Endothelial cell of umbilical vein (primary cell): ENCODE results near the gene SNX33.

Source experiments
- CTCF ChIP-seq, 2 donors: IDR thresholded peaks; 1 replicate in 1 of 2; 2 replicates in 1 of 2; pipeline ENCODE4 v1.5.1; 2011; ENCODE audit warnings: low read length in 2 of 2, mild to moderate bottlenecking in 2 of 2, moderate library complexity in 2 of 2, control low read depth in 1 of 2, inconsistent platforms in 1 of 2, low read depth in 1 of 2; ENCODE audit not compliant: insufficient read depth in 1 of 2; ENCODE audit errors: extremely low read depth in 1 of 2
- EZH2 ChIP-seq: IDR thresholded peaks from 2 replicates; pipeline ENCODE4 v1.6.1; 2012; ENCODE audit warnings: borderline replicate concordance, low read depth, mild to moderate bottlenecking, moderate library complexity, low read length, inconsistent platforms; ENCODE audit not compliant: severe bottlenecking
- JUN ChIP-seq: IDR thresholded peaks from 2 replicates; pipeline ENCODE4 v1.6.1; 2011; ENCODE audit warnings: borderline replicate concordance, low read depth; ENCODE audit not compliant: insufficient read length, insufficient read depth
- MYC ChIP-seq: IDR thresholded peaks from one replicate; pipeline ENCODE4 v1.6.1; 2011; ENCODE audit warnings: mild to moderate bottlenecking, low read depth, low read length
- POLR2A ChIP-seq: IDR thresholded peaks from 2 replicates; pipeline ENCODE4 v1.6.1; 2012; ENCODE audit warnings: low read depth, mild to moderate bottlenecking, control low read depth, low read length
- POLR2AphosphoS5 ChIP-seq: IDR thresholded peaks from 2 replicates; pipeline ENCODE4 v1.6.1; 2012; ENCODE audit warnings: low read depth, mild to moderate bottlenecking, control low read depth, low read length, moderate library complexity; ENCODE audit not compliant: insufficient read depth

DNA sequence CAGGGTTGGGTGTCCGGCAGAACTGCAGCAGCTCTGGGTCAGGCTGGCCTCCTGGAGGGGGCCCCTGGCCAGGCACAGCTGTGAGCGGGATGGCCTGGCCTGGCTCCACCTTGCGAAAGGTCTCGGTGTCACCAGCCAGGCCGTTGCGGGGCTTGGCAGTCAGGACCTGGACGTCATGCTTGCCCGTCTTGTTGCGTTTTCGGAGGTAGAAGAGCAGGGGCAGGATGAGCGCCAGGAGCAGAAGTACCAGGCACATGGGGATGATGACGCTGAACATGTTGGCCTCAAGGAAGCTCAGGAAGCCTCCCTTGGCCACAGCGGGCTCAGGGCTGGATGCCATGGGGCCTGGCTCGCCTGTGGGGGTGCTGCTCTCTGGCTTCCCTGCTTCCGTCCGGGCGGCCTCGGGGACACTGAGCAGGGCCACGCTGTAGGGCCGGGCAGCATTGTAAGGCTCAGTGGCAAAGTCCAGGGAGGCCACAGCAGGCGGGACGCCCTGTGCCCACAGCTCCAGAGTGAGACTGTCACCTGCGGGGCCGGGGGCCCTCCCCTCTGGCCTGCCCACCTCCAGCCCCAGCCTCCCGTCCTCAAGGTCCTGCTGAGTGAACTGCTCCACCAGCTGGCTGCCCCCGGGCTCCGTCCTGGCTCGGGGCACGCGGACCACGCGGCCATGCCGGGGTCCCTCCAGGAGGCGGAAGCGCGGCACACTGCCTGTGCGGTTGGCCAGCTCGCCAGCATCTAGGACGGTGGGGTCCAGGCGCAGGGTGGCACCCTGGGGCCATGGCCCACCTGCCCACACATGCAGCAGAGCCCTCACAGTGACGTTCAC is 28.1 kb downstream of the SNX33 start:
- TF ChIP-seq CTCF (IDR thresholded peaks at IDR 0.05; ENCODE audit: extremely low read depth in 1 of 2, insufficient read depth in 1 of 2, low read depth in 1 of 2, low read length in 2 of 2), result no peak
- no peak for TF ChIP-seq POLR2A
- TF ChIP-seq POLR2AphosphoS5, result no peak
- TF ChIP-seq MYC, result no peak
- TF ChIP-seq EZH2, result no peak
- no peak for TF ChIP-seq JUN
